Measurements from ENCODE around the gene UBXN7. TPM values are rescaled to one million over a fixed set of nuclear protein-coding genes. Genes with fewer than 3 reads are reported as not detected.

UBXN7 gene
- total and polyA plus RNA-seq, 12 donors = 2.0 to 41.7 (median 32.0) TPM

DNA sequence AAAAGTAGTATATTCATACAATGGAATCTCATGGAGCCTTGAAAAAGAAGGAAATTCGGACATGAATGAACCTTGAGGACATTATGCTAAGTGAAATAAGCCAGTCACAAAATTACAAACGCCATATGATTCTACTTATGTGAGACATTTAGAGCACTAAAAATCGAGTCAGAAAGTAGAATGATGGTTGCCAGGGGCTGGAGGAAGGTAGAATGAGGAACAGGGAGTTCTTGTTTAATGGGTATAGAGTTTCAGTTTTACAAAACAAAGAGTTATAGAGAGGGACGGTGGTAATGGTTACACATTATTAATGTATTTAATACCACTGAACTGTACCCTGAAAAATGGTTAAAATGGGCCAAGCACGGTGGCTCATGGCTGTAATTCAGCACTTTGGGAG, 19.5 kb downstream of the UBXN7 start:
- Histone ChIP-seq H3K4me1 (peaks cover 0 to 37% (median 11%) of the 10 kb centered on the region in 9 donors), H3K4me3 (no peak overlapping the region)

DNA sequence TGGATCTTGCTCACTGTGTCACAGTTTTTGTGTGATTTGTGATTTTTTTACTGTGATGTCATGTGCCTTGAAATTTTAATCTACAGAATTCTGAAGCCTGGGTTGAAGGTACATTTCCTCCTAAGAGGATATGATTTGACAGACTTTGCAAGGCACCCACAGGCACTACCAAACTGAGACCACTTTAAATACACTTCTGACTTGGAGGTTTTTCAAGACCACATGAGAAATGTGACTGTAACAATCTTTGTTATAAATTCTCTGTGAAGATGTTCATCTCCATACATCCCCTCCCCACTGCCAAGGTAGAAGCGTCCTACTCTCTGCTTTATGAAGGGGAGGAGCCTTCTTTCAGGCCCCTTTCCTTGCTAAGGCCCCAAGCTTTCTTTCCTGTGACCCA, 22.8 kb downstream of the UBXN7 start:
- DNase-seq = no peak

More for the DNA sequence above, 19.5 kb downstream of the UBXN7 start:
- Histone ChIP-seq H3K27ac (no peak overlapping the region), H3K36me3 (no peaks in the 10 kb centered on the region), H3K27me3 (no peaks in the 10 kb centered on the region), H3K9me3 (peaks cover 0 to 17% (median 8%) of the 10 kb centered on the region in 11 donors)
- ATAC-seq (no peak), DNase-seq (no peak)
- WGBS, 2 donors = 91 to 94% methylated on average over 5 of the region's 5 CpGs
- intact Hi-C loops (cut with DNase I) = no loop called here
- TF ChIP-seq, protein P1, sequence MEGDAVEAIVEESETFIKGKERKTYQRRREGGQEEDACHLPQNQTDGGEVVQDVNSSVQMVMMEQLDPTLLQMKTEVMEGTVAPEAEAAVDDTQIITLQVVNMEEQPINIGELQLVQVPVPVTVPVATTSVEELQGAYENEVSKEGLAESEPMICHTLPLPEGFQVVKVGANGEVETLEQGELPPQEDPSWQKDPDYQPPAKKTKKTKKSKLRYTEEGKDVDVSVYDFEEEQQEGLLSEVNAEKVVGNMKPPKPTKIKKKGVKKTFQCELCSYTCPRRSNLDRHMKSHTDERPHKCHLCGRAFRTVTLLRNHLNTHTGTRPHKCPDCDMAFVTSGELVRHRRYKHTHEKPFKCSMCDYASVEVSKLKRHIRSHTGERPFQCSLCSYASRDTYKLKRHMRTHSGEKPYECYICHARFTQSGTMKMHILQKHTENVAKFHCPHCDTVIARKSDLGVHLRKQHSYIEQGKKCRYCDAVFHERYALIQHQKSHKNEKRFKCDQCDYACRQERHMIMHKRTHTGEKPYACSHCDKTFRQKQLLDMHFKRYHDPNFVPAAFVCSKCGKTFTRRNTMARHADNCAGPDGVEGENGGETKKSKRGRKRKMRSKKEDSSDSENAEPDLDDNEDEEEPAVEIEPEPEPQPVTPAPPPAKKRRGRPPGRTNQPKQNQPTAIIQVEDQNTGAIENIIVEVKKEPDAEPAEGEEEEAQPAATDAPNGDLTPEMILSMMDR (IDR thresholded peaks at IDR 0.05) = no peak

DNA sequence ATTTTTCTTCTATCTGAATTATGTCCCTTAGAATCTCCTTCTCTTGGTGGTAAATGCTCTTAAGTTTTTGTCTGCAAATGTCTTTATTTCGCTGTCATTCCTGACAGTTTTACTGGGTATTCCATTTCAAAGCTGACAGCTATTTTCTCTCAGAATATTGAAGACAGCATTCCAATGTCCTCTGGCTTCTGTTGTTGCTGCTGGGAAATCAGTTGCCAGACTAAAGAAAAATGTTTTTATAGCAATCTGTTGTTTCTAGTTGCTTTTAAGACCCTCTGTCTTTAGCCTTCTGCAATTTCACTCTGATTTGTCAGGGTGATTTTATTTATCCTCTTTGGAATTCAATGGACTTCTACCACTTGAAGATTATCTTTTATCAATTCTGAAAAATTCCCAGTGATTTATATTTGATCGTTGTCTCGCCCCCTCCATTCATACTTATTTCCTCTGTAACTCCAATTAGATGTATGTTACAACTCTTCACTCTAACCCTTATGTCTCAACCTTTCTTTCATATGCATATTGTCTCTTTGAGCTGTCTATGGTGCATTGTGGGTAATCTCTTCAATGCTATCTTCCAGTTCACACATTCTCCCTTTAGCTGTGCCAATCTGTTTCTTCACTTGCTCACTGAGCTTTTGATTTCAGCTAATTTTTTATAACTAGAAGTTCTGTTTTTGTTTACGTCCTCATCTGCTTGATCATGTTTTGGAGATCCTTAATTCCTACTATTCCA, 23.5 kb downstream of the UBXN7 start:
- TF ChIP-seq, protein P1 (IDR thresholded peaks at IDR 0.05) = no peak
- intact Hi-C loops (cut with DNase I) = no loop called here
- no peak for ATAC-seq

More for the DNA sequence above, 22.8 kb downstream of the UBXN7 start:
- peaks cover 0 to 12% (median 3%) of the 10 kb centered on the region in 9 donors for H3K4me1 ChIP-seq
- no peak for ATAC-seq
- H3K27me3 ChIP-seq = no peaks in the 10 kb centered on the region
- no peak overlapping the region for H3K27ac ChIP-seq
- H3K36me3 ChIP-seq = peaks cover 0 to 29% (median 11%) of the 10 kb centered on the region in 9 donors
- intact Hi-C loops (cut with DNase I) = no loop called here
- TF ChIP-seq, protein P1 (IDR thresholded peaks at IDR 0.05) = no peak
- 93 to 97% methylated on average over 1 of the region's 1 CpG for WGBS, 2 donors
- peaks cover 0 to 17% (median 8%) of the 10 kb centered on the region in 11 donors for H3K9me3 ChIP-seq
- H3K4me3 ChIP-seq = no peak overlapping the region

DNA sequence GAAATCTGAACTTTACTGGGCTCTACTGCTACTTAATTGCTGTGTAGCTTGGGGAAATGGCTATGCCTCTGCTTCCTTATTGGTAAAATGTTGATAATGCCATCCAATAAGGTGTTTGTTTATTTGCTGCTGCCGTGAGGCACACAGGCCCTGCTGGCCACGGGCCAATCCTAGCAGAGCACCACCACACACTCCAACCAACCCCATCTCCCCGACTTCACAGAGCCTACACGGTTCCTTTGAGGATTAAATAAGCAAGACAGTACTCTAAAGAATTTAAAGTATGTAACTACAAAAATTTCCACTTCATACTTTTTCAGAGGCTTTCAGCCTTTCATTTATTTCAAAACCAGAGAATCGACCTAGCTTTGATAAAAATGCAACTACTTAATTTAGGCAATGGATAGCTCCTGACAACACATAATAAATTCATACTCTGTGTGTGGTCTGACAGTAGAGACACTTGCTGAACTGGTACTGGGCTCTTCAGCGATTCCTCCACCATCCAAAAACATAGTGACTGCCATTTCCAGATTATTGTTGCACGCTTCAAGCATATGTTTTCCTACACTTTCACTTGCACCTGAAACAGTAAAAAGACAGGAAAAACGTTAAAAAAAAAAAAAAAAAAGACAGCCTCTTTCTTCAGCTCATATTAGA, 25.3 kb downstream of the UBXN7 start:
- ATAC-seq (peak in 2 of 8 donors; percentile 44 to 52), DNase-seq (no peak)
- TF ChIP-seq, protein P1 (IDR thresholded peaks at IDR 0.05) = no peak
- Histone ChIP-seq H3K9me3 (peaks cover 0 to 17% (median 8%) of the 10 kb centered on the region in 11 donors), H3K27me3 (no peaks in the 10 kb centered on the region), H3K36me3 (peaks cover 0 to 52% (median 11%) of the 10 kb centered on the region in 9 donors), H3K4me1 (peaks cover 0 to 7% (median 0%) of the 10 kb centered on the region in 9 donors), H3K4me3 (no peak overlapping the region), H3K27ac (no peak overlapping the region)
- 60 to 62% methylated on average over 8 of the region's 8 CpGs for WGBS, 2 donors
- intact Hi-C loops (cut with DNase I) = no loop called here

More for the DNA sequence above, 23.5 kb downstream of the UBXN7 start:
- H3K4me1 ChIP-seq = peaks cover 0 to 10% (median 3%) of the 10 kb centered on the region in 9 donors
- DNase-seq = no peak
- 97 to 99% methylated on average over 4 of the region's 4 CpGs for WGBS, 2 donors
- peaks cover 0 to 17% (median 8%) of the 10 kb centered on the region in 11 donors for H3K9me3 ChIP-seq
- H3K27me3 ChIP-seq = no peaks in the 10 kb centered on the region
- peaks cover 0 to 35% (median 11%) of the 10 kb centered on the region in 9 donors for H3K36me3 ChIP-seq
- H3K27ac ChIP-seq = no peak overlapping the region
- H3K4me3 ChIP-seq = no peak overlapping the region

Data from heart right ventricle (tissue), 16 donors.